K562 (cell line): ENCODE results near the gene SIRT7. TPM values are rescaled to one million over a fixed set of nuclear protein-coding genes. Genes with fewer than 3 reads are reported as not detected.

ENCODE experiments used
- BMI1 ChIP-seq: fragments of 150-350 bp; IDR thresholded peaks from 2 replicates; pipeline ENCODE4 v1.6.1; 2014; ENCODE audit warnings: low read length
- CBX5 ChIP-seq: IDR thresholded peaks from 2 replicates; pipeline ENCODE4 v1.6.1; 2014; ENCODE audit warnings: low read depth, borderline replicate concordance
- ESRRB ChIP-seq: fragments of 250-450 bp; sonication (Bioruptor Pico); IDR thresholded peaks from 2 replicates; pipeline ENCODE4 v1.5.0; 2020; ENCODE audit warnings: mild to moderate bottlenecking, moderate library complexity, borderline replicate concordance
- ETV6 ChIP-seq, 3 experiments: fragments of 150-350 bp in 1 of 3; sonication (generic) in 1 of 3; formaldehyde crosslinking in 1 of 3; IDR thresholded peaks; 2 replicates each; pipeline versions ENCODE4 v1.6.1 to v1.8.0; 2014 to 2022; ENCODE audit warnings: borderline replicate concordance in 2 of 3, low read depth in 2 of 3, antibody characterized with exemption in 1 of 3, low read length in 1 of 3, mild to moderate bottlenecking in 1 of 3, missing genetic modification reagents in 1 of 3
- FOS ChIP-seq: IDR thresholded peaks from 3 replicates; pipeline ENCODE4 v1.6.1; 2011; ENCODE audit not compliant: insufficient read length; ENCODE audit errors: extremely low read depth
- HNRNPLL ChIP-seq: fragments of 200-400 bp; formaldehyde crosslinking; IDR thresholded peaks from 2 replicates; pipeline ENCODE4 v1.6.1; 2017; ENCODE audit warnings: low read length, low read depth, mild to moderate bottlenecking; ENCODE audit not compliant: poor library complexity, severe bottlenecking
- JUNB ChIP-seq: fragments of 450-650 bp; formaldehyde crosslinking; conservative IDR thresholded peaks from 2 replicates; pipeline ENCODE4 v1.4.0; 2020; ENCODE audit warnings: mild to moderate bottlenecking
- LARP7 ChIP-seq: fragments of 450-650 bp; IDR thresholded peaks from 2 replicates; pipeline ENCODE4 v1.6.1; 2016
- MTF1 ChIP-seq: fragments of 250-450 bp; sonication (Bioruptor Pico); IDR thresholded peaks from 2 replicates; pipeline ENCODE4 v1.9.0; 2021; ENCODE audit warnings: moderate library complexity, mild to moderate bottlenecking, inconsistent platforms, borderline replicate concordance
- POLR3A ChIP-seq: IDR thresholded peaks from 2 replicates; pipeline ENCODE4 v1.6.1; 2011; ENCODE audit warnings: borderline replicate concordance, mild to moderate bottlenecking, moderate library complexity; ENCODE audit not compliant: insufficient read length, insufficient read depth; ENCODE audit errors: extremely low read depth
- PRMT5 ChIP-seq: sonication (generic); formaldehyde crosslinking; IDR thresholded peaks from 2 replicates; pipeline ENCODE4 v1.5.0; 2020; ENCODE audit warnings: missing genetic modification reagents
- TAF15 ChIP-seq: fragments of 200-400 bp; formaldehyde crosslinking; IDR thresholded peaks from 2 replicates; pipeline ENCODE4 v1.6.1; 2017; ENCODE audit warnings: mild to moderate bottlenecking, low read depth, low read length, moderate library complexity
- ZBTB8A ChIP-seq: fragments of 450-650 bp; IDR thresholded peaks from 2 replicates; pipeline ENCODE4 v1.6.1; 2018; ENCODE audit warnings: mild to moderate bottlenecking, moderate library complexity; ENCODE audit not compliant: partially characterized antibody
- ZNF41 ChIP-seq: fragments of 250-450 bp; sonication (Bioruptor Pico); conservative IDR thresholded peaks from 2 replicates; pipeline ENCODE4 v1.4.0; 2020; ENCODE audit warnings: mild to moderate bottlenecking
- ZNF445 ChIP-seq: fragments of 250-450 bp; sonication (Bioruptor Pico); IDR thresholded peaks from 2 replicates; pipeline ENCODE4 v1.4.0; 2020; ENCODE audit warnings: low read depth, mild to moderate bottlenecking, moderate library complexity
- polyA plus RNA-seq, 8 experiments: library from polyadenylated mRNA; depleted of rRNA in 4 of 8; stranded (reverse) in 5 of 8; unstranded in 3 of 8; fragments of >200 nt; fragmentation: Nextera tagmentation in 2 of 8; fragmentation: Illumina TruSeq in 1 of 8; extraction: Ambion mirVana in 2 of 8; extraction: Trizol in 1 of 8; gene quantifications; 2 replicates each; pipeline versions ENCODE4 v1.2.1 to v1.2.3, GENCODE V29; 2011 to 2014; ENCODE audit warnings: inconsistent platforms in 1 of 8, missing spikeins in 1 of 8
- total RNA-seq, 7 experiments: library from RNA; depleted of rRNA in 6 of 7; stranded (reverse); fragments of >200 nt in 6 of 7; fragmentation: Illumina TruSeq in 2 of 7; extraction: Trizol in 2 of 7; gene quantifications; 2 replicates each; pipeline versions ENCODE4 v1.2.1 to v1.2.3, GENCODE V29; 2011 to 2021; ENCODE audit warnings: low replicate concordance in 1 of 7
- TF ChIP-seq, protein P1 (sequence below): fragments of 450-650 bp; IDR thresholded peaks from 2 replicates; pipeline ENCODE4 v1.6.1; 2018; ENCODE audit warnings: mild to moderate bottlenecking, low read depth; ENCODE audit not compliant: partially characterized antibody
- TF ChIP-seq, protein P2 (sequence below): fragments of 450-650 bp; formaldehyde crosslinking; IDR thresholded peaks from 2 replicates; pipeline ENCODE4 v1.4.0; 2022; ENCODE audit warnings: missing genetic modification characterization
- TF ChIP-seq, protein P3 (sequence below): IDR thresholded peaks from 3 replicates; pipeline ENCODE4 v1.6.1; 2011; ENCODE audit warnings: borderline replicate concordance, mild to moderate bottlenecking, moderate library complexity; ENCODE audit not compliant: insufficient read length; ENCODE audit errors: extremely low read depth
- TF ChIP-seq, protein P4 (sequence below): fragments of 250-450 bp; sonication (Bioruptor Pico); IDR thresholded peaks from 2 replicates; pipeline ENCODE4 v1.8.0; 2021; ENCODE audit warnings: moderate library complexity, mild to moderate bottlenecking, inconsistent platforms
- TF ChIP-seq, protein P5 (sequence below): fragments of 250-450 bp; sonication (Bioruptor Pico); IDR thresholded peaks from 2 replicates; pipeline ENCODE4 v1.8.0; 2021; ENCODE audit warnings: mild to moderate bottlenecking, moderate library complexity

Gene SIRT7
- total and polyA plus RNA-seq, 9 of the 15 experiments (the other 6 are each of a cell fraction or from before 2014, with no cell fraction given): 1.6 to 54.8 (median 20.3) TPM

DNA sequence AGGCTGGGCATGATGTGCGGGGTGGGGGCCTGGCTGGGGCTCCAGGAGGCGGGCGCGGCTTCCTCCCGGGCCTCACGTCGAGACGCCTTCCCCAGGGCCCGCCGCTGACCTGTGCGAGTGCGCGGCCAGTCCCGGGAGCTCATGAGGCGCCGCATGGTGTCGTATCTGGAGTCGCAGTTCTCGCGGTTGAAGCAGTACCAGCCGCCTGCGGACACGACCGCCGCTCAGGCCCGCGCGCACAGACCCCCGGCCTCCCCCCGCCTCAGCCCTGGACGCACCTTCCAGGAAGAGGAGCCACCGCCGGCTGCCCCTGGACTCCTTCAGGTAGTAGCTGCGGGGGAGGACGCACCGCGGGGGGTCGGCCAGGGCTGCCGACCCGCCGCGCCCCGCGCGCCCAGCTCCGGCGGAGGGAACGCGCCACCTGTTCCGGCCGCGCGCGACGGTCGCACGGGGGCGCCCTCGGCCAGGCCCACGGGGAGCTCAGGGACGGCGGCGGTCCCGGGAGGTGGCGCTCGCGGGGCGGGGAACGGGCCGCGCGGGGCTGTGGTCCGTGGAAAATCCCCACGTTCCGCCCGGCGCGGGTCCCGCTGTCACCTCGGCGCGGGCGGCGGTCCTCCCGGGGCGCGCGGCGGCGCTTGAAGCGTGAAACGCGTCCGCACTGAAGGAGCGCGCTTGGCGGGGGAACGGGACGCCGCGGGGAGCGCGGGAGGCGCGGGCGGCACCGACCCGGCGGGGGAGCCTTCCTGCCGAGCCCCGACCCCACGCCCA, 41.6 kb upstream of the SIRT7 start (continued):
- TF ChIP-seq, protein P1, sequence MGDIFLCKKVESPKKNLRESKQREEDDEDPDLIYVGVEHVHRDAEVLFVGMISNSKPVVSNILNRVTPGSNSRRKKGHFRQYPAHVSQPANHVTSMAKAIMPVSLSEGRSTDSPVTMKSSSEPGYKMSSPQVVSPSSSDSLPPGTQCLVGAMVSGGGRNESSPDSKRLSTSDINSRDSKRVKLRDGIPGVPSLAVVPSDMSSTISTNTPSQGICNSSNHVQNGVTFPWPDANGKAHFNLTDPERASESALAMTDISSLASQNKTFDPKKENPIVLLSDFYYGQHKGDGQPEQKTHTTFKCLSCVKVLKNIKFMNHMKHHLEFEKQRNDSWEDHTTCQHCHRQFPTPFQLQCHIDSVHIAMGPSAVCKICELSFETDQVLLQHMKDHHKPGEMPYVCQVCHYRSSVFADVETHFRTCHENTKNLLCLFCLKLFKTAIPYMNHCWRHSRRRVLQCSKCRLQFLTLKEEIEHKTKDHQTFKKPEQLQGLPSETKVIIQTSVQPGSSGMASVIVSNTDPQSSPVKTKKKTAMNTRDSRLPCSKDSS: no peak
- TF ChIP-seq PRMT5 (CRISPR knock-in tag) (no peak), TAF15 (no peak), ETV6 (IDR thresholded peaks at IDR 0.05; ENCODE audit: borderline replicate concordance in 1 of 2, low read depth in 2 of 2, low read length in 1 of 2) (no peak), ETV6 (CRISPR knock-in tag; IDR thresholded peaks at IDR 0.05; ENCODE audit: borderline replicate concordance) (no peak), BMI1 (no peak), ZNF445 (CRISPR knock-in tag) (no peak), FOS (no peak), JUNB (CRISPR knock-in tag) (no peak), MTF1 (no peak), ZNF41 (CRISPR knock-in tag) (no peak), ZBTB8A (no peak), LARP7 (no peak), CBX5 (no peak), ESRRB (CRISPR knock-in tag) (no peak), HNRNPLL (peak; percentile 34), POLR3A (no peak)
- TF ChIP-seq, protein P2, sequence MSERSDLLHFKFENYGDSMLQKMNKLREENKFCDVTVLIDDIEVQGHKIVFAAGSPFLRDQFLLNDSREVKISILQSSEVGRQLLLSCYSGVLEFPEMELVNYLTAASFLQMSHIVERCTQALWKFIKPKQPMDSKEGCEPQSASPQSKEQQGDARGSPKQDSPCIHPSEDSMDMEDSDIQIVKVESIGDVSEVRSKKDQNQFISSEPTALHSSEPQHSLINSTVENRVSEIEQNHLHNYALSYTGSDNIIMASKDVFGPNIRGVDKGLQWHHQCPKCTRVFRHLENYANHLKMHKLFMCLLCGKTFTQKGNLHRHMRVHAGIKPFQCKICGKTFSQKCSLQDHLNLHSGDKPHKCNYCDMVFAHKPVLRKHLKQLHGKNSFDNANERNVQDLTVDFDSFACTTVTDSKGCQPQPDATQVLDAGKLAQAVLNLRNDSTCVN (CRISPR knock-in tag): no peak
- TF ChIP-seq, protein P3, sequence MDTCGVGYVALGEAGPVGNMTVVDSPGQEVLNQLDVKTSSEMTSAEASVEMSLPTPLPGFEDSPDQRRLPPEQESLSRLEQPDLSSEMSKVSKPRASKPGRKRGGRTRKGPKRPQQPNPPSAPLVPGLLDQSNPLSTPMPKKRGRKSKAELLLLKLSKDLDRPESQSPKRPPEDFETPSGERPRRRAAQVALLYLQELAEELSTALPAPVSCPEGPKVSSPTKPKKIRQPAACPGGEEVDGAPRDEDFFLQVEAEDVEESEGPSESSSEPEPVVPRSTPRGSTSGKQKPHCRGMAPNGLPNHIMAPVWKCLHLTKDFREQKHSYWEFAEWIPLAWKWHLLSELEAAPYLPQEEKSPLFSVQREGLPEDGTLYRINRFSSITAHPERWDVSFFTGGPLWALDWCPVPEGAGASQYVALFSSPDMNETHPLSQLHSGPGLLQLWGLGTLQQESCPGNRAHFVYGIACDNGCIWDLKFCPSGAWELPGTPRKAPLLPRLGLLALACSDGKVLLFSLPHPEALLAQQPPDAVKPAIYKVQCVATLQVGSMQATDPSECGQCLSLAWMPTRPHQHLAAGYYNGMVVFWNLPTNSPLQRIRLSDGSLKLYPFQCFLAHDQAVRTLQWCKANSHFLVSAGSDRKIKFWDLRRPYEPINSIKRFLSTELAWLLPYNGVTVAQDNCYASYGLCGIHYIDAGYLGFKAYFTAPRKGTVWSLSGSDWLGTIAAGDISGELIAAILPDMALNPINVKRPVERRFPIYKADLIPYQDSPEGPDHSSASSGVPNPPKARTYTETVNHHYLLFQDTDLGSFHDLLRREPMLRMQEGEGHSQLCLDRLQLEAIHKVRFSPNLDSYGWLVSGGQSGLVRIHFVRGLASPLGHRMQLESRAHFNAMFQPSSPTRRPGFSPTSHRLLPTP: no peak
- TF ChIP-seq, protein P4, sequence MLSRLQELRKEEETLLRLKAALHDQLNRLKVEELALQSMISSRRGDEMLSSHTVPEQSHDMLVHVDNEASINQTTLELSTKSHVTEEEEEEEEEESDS (CRISPR knock-in tag): no peak
- TF ChIP-seq, protein P5, sequence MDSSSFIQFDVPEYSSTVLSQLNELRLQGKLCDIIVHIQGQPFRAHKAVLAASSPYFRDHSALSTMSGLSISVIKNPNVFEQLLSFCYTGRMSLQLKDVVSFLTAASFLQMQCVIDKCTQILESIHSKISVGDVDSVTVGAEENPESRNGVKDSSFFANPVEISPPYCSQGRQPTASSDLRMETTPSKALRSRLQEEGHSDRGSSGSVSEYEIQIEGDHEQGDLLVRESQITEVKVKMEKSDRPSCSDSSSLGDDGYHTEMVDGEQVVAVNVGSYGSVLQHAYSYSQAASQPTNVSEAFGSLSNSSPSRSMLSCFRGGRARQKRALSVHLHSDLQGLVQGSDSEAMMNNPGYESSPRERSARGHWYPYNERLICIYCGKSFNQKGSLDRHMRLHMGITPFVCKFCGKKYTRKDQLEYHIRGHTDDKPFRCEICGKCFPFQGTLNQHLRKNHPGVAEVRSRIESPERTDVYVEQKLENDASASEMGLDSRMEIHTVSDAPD (CRISPR knock-in tag): no peak
